Ammon's horn (tissue), 1 donor: ENCODE measurements around the gene CDH19.

Experiments used
- DNase-seq: peaks from one replicate; pipeline ENCODE4 v3.0.0-alpha.2; 2016; ENCODE audit warnings: low spot score

Gene CDH19

GRCh38 chr18:66603941-66604627 lies at the start of gene CDH19:
TSS of gene CDH19 (minus strand) at chr18:66604090. CDS start at chr18:66572204, 31,886 bp downstream.
- DNase-seq = peak; percentile 85

DNA sequence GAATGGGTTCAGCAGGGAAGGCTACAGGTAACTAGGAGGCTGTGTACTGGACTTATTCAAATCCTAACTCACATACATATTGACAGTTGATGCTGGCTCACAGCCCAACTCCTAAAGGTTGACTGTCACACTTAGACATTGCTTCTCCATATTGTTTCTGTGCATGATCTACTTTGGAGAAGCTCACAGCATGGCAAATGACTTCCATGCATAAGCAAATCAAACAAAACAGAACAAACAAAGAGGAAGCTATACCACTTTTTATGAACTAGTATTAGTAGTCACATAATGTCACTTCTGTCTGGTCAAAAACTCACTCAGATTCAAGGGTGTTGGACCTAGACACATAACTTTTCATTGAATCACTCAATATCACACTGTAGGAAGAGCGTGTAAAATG lies 43.8 kb upstream of the CDH19 start:
- no peak for DNase-seq

DNA sequence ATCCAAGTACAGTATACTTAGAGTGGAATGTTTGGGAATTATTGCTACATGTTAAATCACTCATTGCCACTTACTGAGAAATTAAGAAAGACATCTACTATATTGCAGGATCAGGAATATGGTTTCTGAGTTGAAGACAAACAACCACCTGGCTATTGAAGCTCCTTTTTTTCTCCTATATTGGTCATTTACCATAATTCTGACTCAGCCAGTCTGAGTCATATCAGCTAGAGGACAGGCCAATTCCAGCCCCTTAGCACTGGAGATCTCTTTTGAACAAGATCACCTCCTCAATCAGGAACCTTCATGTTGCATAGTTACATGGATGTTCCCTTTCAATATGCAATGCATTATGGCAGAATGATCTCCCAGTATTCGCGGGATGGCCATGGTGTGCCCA lies 42.7 kb upstream of the CDH19 start:
- DNase-seq = no peak

DNA sequence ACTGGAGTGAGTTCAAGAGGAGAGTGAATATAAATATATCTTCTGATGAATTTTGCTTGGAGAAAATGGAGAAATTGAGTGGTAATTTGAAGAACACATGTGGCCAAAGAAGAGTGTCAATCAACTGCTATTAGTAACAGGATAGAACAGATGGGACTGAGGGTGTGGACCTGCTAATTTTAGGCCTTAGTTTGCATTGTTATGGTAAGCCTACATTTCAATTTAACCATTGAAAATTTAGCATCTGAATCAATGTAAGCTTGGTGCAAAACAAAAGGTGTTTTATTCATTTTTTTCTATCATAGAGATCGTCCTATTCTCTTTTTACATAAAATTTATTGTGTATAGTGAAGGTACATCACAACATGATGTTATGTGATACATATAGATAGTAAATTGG lies 42.1 kb upstream of the CDH19 start:
- DNase-seq = no peak

DNA sequence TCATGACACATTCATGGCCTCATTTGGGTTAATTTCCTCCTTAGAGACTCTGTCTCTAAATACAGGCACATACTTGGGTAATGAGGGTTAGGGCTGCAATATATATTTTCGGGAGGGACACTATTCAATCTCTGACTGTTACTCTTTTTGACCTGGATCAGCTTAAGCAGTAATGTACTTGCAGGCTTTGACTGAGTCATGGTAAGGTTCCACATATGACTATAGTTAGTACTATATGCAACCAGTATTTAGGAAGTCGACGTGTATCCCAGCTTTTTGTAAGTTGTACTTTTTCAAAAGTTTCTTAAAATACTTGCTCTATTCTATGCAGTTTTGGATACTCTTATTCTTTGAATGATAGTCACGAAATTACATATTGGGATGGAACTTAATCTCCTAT lies 37.2 kb upstream of the CDH19 start:
- DNase-seq = no peak

- no peak for DNase-seq
These were observed 36.5 kb upstream of the CDH19 start for GRCh38 chr18:66640431-66640830.

GRCh38 chr18:66638856-66639629 lies 35.2 kb upstream of the CDH19 start:
- DNase-seq = no peak

- DNase-seq = no peak
These were observed 31.5 kb upstream of the CDH19 start for GRCh38 chr18:66635342-66635741.

- no peak for DNase-seq
These were observed 28.9 kb upstream of the CDH19 start for GRCh38 chr18:66632756-66633155.

- DNase-seq = no peak
These were observed 26.9 kb upstream of the CDH19 start for GRCh38 chr18:66630831-66631230.

DNA sequence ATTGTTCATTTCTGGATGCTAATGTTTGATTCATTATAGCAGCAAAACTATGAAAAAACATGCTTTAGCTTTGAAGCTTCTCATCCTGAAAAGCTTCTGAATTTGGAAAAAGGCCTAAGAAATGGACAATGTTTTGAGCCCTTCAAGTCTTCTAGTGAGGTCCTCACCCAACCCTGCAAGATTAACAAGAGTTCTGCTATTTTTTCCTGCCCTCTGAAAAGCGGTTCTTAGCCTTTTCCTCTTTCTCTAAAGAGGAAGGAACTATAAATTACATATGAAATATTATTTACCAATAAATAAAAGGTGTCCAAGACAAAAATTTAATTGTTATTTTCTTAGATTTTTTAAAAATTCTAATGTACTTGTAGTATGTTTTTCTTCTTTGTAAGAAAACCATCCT lies 19.9 kb upstream of the CDH19 start:
- no peak for DNase-seq

DNA sequence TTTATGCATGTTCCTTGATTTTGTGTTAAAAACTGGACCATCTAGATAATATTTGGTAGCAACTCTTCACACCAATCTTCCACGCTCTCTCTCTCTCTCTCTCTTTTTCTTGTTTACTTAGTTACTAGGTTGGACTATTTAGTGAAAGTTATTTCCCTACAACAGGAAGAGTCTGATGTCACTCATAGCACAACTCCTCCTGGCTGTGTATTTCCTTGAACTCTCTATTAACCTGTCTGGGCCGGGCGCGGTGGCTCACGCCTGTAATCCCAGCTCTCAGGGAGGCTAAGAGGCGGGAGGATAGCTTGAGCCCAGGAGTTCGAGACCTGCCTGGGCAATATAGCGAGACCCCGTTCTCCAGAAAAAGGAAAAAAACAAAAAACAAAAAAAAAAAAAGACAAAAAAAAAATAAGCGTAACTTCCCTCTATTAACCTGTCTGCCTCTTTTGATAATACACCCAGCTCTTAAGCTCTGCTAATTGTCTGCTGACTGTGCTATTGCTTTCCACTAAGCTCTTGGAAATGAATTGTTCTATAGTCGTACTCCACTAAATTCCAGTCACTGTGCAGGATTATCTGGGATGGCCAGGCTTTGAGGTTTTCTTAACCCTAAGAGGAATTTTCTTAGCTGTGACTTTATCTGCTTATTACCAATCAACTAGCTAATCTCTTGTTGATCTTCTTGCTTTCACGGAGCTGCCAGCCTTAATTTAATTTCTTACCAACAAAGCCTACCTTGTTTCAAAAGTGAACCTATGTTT lies 18.1 kb upstream of the CDH19 start:
- no peak for DNase-seq

- DNase-seq = peak; percentile 14
These were observed 12.7 kb upstream of the CDH19 start for GRCh38 chr18:66616523-66616983.

GRCh38 chr18:66615176-66615575 lies 11.3 kb upstream of the CDH19 start:
- DNase-seq = no peak

DNA sequence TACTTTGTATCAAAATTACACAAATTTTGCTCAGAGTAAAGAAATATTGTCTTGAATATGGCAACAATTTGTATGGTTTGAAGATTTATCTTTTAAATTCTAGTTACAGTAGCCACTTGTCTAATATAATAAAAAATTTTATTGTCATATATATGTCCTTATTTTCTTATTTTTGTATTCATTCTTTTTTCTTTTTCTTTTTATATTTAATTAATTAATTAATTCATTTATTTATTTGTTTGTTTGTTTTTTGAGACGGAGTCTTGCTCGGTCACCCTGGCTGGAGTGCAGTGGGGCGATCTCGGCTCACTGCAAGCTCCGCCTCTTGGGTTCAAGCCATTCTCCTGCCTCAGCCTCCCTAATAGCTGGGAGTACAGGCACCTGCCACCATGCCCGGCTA lies 3.7 kb upstream of the CDH19 start:
- DNase-seq = no peak

- DNase-seq = no peak
These were observed 2.2 kb downstream of the CDH19 start for GRCh38 chr18:66601649-66602048.

- DNase-seq = no peak
These were observed 4.7 kb downstream of the CDH19 start for GRCh38 chr18:66599190-66599589.

- DNase-seq = no peak
These were observed 16.5 kb downstream of the CDH19 start for GRCh38 chr18:66587430-66587829.

- no peak for DNase-seq
These were observed 21.7 kb downstream of the CDH19 start for GRCh38 chr18:66582211-66582610.

GRCh38 chr18:66575263-66575662 lies 28.6 kb downstream of the CDH19 start:
- peak; percentile 29 for DNase-seq

DNA sequence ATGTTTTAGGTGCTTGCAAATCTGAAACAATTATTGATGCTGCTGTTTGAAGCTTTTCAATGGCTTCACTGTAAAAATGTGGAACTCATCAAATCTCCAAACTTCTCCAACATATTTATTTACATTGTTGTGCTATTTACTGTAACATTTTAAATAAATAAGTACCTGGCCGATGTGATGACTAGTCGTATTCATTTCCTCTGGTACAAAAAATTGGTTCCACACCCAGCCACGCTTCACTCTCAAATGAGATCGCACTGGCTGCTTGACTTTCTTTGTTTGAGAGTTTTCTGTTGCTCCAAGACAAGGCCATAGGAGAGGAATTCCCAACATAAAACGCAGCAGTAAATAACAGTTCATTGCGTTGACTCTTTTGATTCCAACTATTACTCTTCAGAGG lies 32.0 kb downstream of the CDH19 start:
- DNase-seq = peak; percentile 21

- DNase-seq = no peak
These were observed 37.3 kb downstream of the CDH19 start for GRCh38 chr18:66566616-66567015.

DNA sequence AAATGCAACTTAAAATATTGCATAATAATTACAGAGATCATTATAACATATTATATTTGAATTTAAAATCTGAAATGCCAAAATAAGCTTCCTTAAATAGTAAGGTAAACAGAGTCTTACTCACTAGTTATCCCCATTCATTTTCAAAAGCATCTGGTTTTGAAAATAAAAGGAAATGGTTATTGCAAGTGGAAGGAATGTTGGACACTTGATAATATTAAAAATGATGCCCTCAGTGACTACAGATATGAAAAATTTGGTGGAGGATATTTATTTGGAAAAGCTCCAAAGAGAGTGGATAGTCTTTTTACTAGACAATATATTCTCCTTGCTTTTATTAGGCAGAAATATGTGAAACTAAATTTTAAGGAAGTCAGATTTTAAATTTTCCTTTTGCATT lies 39.7 kb downstream of the CDH19 start:
- DNase-seq = no peak
